Measurements from ENCODE around the gene ZNF579. TPM values are rescaled to one million over a fixed set of nuclear protein-coding genes. Genes with fewer than 3 reads are reported as not detected.

Gene ZNF579
- total and polyA plus RNA-seq, 2 of the 13 experiments (the other 11 are each of a cell fraction or from before 2014, with no cell fraction given): 2.1 to 2.9 TPM

GRCh38 chr19:55599468-55599841 lies 18.8 kb upstream of the ZNF579 start, which contains the start of gene FIZ1 (continued):
- TF ChIP-seq ZBTB4 (CRISPR knock-in tag; IDR thresholded peaks at IDR 0.05; ENCODE audit: borderline replicate concordance) (no peak), ZNF891 (CRISPR knock-in tag; IDR thresholded peaks at IDR 0.05) (no peak; the same call in 1 of the 2 replicates), ZFP36 (IDR thresholded peaks at IDR 0.05; ENCODE audit: borderline replicate concordance, low read depth, low read length, partially characterized antibody) (no peak), SRSF1 (optimal IDR thresholded peaks at IDR 0.05; ENCODE audit: low read depth, low read length) (peak; percentile 95), HOXA7 (CRISPR knock-in tag; IDR thresholded peaks at IDR 0.05) (no peak), CREM (IDR thresholded peaks at IDR 0.05) (peak; percentile 93), CREM (CRISPR knock-in tag; IDR thresholded peaks at IDR 0.05) (no peak), TCF7 (IDR thresholded peaks at IDR 0.05; ENCODE audit: low read depth) (no peak), KAT2B (IDR thresholded peaks at IDR 0.05; ENCODE audit: borderline replicate concordance, low read depth, low read length) (no peak), RFXAP (CRISPR knock-in tag; IDR thresholded peaks at IDR 0.05; ENCODE audit: borderline replicate concordance) (0 out of 2 replicates have a peak, but pooled peaks have one; percentile 22), SPEN (CRISPR knock-in tag; IDR thresholded peaks at IDR 0.05; ENCODE audit: low read depth) (0 out of 2 replicates have a peak, but pooled peaks have one; percentile 44), BCL6 (CRISPR knock-in tag; IDR thresholded peaks at IDR 0.05) (no peak), ZNF3 (CRISPR knock-in tag; IDR thresholded peaks at IDR 0.05) (no peak), ZXDC (CRISPR knock-in tag; IDR thresholded peaks at IDR 0.05) (no peak), MLLT10 (CRISPR knock-in tag; IDR thresholded peaks at IDR 0.05) (no peak), CHD2 (IDR thresholded peaks at IDR 0.05; ENCODE audit: low read depth, low read length) (peak; percentile 53; the same call in 1 of the 2 replicates), CBFB (CRISPR knock-in tag; IDR thresholded peaks at IDR 0.05) (peak; percentile 9; the same call in 1 of the 2 replicates), RXRA (CRISPR knock-in tag; IDR thresholded peaks at IDR 0.05) (peak; percentile 9; the same call in 1 of the 2 replicates), ZBTB2 (CRISPR knock-in tag; IDR thresholded peaks at IDR 0.05; ENCODE audit: low read depth) (no peak; the same call in none of the 2 replicates)
